HG03095 (cell line): ENCODE results near the gene UHRF2.
"Not testable (repeated sequence)": the region's sequence is repeated elsewhere in the genome, so short reads cannot be mapped to it uniquely, and the experiment has no call there.

ENCODE experiments used
- ATAC-seq: cut with Tn5 transposase; IDR thresholded peaks from one replicate; pipeline ENCODE4 v1.9.1; 2021; ENCODE audit warnings: moderate library complexity; ENCODE audit not compliant: unreplicated experiment

UHRF2 gene

DNA sequence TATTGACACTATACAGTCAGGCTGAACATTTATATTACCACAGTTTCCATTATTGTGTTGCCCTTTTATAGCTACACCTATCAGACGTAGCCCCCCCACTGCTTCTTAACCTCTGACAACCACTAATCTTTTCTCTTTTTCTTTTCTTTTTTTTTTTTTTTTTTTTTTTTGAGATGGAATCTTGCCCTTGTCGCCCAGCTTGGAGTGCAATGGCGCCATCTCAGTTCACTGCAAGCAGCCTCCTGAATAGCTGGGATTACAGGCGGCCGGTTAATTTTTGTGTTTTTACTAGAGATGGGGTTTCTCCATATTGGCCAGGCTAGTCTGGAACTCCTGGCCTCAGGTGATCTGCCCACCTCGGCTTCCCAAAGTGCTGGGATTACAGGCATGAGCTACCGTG, 75.4 kb downstream of the UHRF2 start:
- ATAC-seq, result no peak

DNA sequence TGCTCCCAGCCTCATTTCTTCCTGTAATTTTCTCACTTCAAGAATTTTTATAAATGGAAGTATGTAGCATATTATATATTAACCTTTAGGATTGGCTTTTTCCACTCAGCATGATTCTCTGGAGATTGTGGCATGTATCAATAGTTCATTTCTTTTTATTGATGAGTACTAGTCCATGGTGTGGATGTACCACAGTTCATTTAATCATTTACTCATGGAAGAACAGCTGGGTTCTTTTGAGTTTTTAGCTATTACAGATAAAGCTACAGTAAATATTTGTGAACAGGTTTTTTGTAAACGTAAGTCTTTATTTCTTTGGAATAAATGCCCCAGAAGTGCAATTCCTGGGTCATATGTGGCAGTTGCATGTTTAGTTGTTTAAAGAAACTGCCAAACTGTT, 76.1 kb downstream of the UHRF2 start:
- no peak for ATAC-seq

DNA sequence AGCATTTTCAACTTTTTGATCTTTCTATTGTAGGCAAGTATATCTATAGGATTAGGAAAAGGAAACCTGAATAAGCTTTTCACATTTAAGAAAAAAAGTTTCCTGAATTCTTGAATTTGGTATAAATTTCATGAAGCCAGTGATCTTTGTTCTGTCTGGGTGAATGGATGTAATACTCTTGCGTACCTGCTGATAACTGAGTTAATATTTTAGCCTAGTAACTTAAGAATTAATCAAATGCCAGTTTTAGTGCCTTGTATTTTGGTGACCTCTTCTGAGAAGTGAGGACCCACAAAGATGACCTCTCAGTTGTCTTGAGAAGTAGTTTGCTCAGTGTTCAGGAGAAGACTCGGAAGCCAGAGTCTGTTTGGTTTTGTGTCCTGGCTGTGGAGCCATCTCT, 77.9 kb downstream of the UHRF2 start:
- no peak for ATAC-seq

DNA sequence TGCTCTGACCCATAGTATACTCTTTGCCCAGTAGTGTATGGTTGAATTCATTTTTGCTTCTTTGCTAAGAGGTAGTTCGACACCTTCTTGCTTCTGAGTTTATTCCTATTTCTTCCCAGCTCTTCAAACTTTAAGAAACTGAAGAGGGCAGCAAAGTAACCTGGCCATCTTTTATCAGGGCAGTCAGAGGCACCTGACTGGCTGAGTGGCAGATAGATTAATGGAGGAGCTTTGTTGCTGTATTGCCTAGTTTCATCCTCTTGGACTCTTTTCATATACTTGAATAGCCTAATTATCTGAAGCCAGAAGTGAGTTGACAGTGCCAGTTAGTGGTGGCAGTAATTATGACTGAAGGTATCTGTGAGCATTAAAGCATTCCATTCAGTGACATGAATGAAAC, 82.5 kb downstream of the UHRF2 start:
- ATAC-seq, result no peak

DNA sequence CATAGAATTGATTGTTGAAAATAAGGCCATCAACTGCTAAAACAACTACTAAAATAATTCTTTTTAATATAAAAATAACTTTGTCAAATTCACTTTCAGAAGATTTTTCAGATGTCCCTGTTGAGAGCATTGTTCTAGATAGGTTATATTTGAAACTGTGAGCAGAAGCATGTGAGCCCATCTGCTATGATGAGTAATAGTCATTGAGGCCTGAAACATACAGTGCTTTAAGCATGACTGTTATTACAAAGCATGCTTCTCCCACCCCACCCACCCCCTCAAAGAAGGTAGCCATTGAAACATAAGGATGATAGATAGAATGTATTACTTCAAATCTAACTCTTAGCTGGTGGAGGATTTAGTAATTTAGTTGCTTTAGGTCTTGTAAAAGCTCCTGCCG, 86.0 kb downstream of the UHRF2 start:
- ATAC-seq, result no peak

DNA sequence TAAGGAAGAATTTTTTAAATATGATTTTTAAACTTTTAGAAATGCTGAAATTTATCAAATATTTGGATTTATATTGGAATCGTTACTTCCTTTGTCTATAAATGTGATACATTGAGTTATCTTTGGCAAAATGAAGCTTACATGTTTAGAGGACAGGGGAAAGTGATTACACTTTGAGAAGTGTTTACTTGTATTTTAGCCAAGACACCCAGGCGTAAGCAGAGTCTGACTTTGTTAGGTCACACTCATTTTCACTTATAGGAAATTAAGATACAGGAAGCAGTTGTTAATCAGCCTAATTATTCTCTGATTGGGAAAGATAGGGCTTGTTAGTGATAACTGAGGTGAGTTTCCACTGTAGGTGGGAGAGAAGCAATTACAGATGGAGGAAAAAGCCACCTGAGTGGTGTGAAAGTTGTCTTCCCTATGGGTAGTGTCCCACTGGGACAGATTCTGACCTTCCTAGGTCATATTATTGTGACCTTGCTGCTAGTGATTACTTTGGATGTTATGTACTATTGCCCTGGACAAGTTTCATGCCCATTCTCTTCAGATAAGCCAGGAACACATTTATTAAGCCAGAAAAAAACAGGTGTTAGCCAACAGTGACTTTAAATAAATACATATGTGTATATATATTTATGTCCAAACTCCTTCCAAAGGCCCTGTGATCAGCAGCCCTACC, 88.7 kb downstream of the UHRF2 start:
- ATAC-seq, result no peak

DNA sequence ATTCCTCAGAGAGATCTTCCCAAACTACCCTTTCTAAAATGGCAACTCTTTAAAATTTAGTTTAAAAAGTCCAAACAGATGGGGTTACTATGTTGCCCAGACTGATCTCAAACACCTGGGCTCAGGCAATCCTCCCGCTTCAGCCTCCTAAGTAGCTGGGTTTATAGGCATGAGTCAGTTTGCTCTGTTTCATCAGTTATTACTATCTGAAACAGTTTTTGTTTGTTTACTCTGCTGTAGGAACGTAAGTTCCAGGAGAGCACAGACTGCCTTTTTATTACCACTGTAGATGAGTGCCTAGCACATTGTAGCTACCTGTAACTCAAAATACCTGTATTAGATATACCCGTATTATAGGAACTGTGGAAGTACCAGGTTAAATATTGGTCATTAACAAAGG, 89.4 kb downstream of the UHRF2 start:
- ATAC-seq, result no peak

DNA sequence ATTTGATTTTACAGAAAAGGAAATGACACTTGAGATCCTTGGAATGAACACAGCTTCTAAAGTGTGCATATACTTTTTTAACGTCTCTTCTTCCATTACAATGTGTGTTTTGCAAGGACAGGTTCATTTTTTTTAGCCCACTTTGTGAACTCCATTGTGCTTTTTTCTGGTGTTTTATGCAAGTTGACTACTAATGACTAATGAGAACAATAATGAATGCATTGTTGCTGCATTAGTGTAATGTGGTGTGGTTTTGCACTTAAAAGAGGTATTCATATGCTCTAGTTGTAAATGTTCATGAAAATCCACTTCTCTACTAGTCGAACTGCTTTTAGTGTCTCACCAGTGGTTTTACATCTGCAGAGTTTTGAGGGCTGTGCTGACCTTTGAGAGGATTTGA, 93.6 kb downstream of the UHRF2 start:
- ATAC-seq, result no peak

DNA sequence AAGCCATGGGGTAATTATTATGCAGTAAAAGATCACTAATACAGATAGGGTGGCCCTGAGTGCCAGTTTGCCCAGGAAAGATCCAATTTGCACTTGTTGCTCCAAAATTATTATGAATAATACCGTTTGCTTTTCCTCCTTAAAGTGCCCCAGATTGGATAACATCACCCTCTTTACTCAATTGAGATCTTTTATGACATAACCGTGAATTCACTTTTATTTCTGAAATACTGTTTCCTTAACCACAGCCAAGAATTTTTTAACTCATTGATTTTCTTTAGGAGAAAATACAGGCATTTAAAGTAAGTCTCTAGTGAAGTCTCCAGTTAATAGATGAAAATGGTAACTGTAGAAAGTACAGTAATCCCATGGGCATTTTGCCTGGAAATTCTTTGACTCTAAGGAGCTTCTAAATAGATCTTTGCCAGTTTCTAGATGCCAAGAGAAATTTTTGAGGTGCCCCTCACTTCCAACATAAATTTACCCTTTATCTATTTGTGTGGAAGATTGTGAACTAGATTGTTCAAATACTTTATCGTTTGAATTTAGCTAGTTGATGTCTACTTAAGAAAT, 99.2 kb downstream of the UHRF2 start:
- no peak for ATAC-seq

DNA sequence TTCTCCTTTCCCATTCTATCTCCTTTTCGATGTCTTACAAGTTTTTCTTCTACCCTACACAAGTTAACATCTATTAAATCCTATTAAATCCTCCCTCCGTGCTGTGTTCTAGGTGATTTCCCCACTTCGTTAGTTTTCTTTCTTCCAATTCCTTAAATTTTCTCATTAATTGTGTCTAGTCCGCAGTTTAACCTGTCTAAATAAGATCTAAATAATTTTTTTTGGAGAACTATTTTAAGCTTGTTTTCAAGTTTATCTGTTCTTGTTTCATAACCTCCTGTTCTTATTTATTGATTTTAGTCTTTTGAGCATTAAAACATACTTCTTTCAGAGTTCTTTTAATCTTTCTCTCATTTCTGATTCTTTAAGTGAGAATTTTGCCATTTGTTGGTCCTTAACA, 109.3 kb downstream of the UHRF2 start:
- no peak for ATAC-seq

DNA sequence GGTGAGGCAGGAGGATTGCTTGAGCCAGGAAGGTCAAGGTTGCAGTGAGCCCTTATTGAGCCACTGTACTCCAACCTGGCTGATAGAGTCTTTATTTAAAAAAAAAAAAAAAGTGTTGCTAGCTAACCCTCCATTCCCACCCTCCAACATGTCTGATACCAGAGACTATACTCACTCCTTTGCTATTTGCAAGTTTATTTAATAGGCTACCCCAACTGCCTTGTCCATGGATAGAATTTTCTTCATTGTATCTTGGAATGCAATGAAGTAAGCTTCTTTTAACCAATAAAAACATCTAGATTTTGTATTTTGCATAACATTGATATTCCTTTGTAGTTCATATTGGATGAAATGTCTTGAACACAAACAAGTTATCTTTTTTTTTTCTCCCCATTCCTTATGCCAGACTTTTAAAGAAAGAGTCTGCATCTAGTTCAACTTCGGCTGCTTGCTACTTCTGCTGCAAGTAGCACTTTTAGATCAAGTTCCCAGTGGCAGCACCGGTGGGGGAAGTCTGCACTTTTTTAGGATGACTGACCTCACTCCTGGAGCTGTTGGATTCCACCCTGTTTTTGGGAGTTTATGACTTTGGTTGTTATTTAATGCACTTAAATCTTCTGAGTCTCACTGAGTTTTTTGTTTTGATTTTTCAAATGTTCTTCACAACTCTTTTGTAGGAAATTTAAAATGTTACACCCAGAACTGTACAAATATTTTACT, 112.5 kb downstream of the UHRF2 start:
- no peak for ATAC-seq

DNA sequence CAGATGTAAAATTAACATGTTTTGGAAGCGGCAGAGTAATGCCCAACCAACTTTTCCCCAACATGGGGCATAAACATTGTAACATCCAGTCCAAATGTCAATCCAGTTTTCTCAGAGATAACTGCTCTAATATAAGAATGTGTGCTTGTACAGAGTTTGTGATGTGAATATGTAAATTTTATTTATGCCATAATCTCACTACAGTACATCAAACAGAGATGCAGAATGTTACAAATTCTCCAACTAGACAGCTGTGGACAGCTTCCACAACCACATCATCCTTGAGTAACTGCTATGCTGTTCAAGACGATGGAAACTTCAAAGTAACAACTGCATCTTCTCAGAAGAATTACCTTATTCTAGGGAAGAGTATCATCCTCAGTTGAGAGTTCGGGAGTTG, 122.6 kb downstream of the UHRF2 start:
- no peak for ATAC-seq

DNA sequence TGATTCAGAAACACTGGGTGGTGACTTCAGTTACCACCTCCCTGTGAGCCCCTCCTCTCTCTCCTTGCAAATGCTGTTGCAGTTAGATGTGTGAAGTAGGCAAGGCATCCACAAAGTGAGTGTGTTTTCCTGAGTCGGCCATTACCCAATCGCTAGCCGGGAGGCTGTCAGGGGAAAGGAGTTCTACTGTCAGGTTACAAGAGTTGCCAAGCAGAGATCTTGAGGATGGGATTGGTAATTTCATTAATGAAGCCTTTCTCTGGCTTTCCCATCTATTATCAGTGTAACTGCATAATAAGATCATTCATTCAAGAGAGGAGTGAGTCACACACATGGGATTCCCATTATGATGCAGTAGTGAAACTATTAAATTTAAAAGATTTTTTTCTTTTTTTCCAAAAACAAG, 125.7 kb downstream of the UHRF2 start:
- no peak for ATAC-seq

DNA sequence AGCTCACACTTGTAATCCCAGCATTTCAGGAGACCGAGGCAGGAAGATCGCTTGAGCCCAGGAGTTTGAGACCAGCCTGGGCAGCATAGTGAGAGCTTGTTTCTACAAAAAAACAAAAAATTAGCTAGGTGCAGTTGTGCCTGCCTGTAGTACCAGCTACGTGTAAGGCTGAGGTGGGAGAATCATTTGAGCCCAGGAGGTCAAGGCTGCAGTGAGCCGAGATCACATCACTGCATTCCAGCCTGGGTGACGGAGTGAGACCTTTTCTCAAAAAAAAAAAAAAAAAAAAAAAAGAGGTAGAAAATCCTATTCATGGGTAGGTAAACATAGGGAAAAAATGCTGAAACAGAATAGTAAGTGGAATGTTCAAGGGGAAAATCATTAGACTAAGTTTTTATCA, 129.6 kb downstream of the UHRF2 start:
- ATAC-seq, result not testable (repeated sequence)

DNA sequence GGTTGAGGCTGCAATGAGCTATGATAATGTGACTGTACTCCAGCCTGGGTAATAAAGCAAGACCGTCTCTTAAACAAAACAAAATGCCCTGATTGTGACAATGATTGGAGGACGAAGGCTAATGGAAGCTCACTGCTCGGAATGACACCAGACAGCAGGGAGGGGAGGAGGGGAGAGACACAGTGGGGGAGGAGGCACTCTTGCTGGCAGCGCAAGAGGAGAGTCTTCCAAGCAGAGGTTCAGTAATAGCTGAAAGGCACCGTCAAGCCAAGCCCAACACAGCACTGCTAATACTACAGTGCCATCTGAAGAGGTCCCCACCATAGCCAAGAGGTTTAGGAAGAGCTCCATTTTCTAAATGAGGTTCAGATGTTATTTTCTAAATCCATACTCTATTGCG, 130.2 kb downstream of the UHRF2 start:
- ATAC-seq, result no peak

DNA sequence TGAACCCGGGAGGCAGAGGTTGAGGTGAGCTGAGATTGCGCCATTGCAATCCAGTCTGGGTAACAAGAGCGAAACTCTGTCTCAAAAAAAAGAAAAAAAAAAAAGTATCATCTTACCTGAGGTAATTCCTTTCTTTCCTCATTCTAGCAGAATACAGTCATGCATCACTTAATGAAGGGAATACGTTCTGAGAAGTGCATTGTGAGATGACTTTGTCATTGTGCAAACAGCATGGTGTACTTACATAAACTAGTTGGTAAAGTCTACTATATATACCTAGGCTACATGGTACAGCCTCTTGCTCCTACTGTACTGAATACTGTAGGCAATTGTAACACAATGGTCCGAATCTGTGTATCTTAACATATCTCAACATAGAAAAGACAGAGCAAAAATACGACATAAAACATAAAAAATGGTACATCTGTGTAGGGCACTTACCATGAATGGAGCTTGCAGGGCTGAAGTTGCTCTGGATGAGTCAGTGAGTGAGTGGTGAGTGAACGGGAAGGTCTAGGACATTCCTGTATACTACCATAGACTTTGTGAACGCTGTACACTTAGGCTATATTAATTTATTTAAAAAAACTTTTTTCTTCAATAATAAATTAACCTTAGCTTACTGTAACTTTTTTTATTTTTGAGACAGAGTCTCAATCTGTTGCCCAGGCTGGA, 132.2 kb downstream of the UHRF2 start:
- no peak for ATAC-seq

DNA sequence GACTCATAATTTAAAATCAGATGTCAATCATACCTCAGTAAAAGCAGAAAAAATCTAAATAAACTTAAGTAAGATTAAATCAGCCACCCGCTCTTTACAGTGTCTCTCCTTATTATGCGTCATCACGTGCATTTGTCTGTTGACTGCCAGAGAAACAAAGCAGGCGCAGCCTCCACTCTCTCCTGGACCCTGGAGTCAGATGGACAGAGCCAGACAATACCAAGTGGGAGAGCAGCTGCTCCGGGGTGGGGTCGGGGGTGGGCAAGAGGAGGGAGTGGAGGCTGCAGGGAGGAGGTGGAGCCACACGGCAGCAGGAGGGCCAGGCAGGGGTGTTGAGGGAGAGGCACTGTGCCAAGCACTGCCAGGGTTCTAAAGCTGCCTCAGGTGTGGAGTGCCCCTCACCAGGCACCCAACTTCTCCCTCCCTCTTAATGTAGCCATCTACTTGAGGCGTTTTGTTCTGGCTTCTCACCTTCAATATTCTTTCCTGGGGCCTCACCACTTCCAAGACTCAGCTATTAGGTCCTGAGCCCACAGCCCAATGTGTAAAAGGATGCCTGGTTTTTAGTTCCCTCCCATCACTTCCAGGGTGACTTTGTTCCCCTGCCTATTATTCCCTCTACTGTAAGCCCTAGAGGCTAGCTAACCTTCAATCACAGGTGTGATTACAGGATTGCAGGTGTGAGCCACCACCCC, 136.3 kb downstream of the UHRF2 start:
- ATAC-seq, result no peak

DNA sequence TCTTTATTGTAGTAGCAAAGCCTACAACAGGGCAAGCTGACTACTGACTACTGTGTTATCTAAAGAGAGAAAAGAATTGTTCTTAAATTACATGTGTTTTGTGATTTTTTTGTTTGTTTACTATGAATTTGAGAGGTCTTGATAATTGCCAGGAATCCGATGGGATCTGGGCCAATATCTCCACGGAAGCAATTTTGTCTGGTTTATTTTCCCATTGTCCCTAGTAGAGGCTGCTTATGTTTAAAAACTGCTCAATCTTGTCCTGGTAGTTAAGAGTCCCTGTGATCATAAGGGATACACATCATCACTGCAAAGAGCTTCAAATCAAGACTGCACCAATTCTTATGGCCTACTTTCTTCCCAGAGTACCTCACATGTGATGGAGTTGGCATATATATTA, 138.1 kb downstream of the UHRF2 start:
- no peak for ATAC-seq

DNA sequence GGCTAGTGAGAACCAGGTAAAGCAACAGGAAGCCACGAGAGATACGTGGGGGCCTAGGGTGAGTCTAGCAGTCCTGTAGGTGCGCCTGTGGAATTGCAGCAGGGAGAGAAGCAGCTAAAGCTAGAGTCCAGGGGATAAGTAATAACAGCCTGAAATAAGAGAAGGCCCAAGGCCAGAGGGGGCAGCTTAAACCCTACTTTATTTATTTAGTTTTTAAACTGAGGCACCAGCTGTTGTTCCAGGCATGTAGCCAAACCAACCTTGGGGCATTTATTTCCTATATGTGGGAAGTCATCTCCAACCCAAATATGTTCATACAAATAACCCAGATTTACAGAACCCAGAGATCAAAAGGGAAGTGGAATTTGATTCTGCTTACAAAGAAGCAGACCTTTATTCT, 139.0 kb downstream of the UHRF2 start:
- no peak for ATAC-seq

DNA sequence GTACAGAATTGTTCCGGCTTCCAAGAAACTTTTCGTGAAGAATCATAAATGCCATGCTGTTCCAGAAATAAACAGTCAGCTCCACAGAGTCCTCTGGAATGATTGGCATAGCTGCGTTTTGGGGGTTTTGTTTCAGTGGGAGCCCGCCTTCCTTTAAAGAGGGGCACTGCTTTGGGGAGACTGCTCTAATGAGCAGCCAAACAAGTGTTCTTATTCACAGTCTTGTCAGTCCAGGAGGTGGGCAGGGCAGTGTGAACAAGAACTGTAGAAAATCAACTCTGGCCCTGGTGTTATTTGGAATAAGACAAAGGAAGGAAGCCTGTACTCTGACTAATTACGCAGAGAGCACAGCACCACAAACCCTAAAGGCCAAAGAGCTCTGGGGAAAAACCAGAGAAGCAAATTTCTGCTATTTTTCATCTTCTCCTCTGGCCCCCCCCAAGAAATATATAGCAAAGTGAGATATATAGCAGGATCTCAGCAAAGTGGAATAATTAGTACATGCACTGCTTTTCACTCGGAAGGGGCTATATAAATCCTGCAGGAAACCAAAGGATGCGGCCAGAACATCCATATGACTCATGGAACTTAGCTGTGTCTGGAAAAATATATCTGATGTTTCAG, 139.6 kb downstream of the UHRF2 start:
- ATAC-seq, result no peak

DNA sequence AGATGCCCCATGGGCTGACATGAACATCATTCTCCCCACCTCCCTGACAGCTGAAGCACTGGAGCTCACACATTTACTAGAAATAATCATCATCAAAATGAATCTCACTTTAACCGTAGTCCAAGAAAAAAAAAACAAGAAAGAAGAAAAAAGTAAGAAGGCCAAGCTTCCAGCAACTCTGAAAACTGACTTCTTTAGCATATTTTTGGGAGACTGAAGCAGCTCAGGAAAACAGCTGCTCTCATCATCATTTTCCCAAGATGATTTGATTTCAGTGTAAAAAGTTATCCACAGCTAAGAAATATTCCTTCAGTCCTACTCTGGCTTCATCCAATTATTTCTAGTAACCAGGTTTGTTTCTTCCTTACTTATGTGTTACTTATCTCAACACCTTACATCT, 140.9 kb downstream of the UHRF2 start:
- no peak for ATAC-seq
